Airway epithelial cell (primary cell): ENCODE data around the gene COL5A2. TPM values are rescaled to one million over a fixed set of nuclear protein-coding genes. Genes with fewer than 3 reads are reported as not detected.

ENCODE experiments used
- total RNA-seq: library from RNA; depleted of rRNA; stranded (reverse); fragments of >200 nt; gene quantifications from 2 replicates; pipeline ENCODE4 v1.2.3, GENCODE V29; 2015

Gene COL5A2
- total RNA-seq: 33.1 and 34.4 TPM in 2 replicates

DNA sequence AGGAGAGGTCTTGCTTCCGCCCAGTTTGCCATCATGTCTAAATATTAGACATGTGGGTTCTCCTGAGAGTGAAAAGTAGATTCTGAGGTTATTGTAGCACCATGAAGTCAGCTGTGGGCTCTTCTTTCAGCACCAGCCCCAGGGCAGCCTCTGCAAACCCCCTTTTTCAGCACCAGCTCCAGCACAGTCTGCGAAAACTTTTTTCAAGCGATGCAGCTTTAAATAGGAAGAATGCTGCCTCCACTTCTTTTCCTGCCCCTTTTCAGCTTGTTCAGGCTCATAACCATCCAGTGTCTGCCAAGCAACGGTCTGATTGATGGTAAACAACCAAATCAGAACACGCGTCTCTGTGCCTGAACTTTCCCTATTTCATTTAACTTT, at the start of gene COL5A2:
Gene COL5A2 (minus strand): TSS at position 192 of the 381 bp plus-strand sequence. CDS start 157 bp downstream, at position 35.

Other genes starting within 250 kb of the COL5A2 start
- 16.9 and 18.9 TPM in 2 replicates for gene COL3A1, start 205.4 kb downstream of the COL5A2 start, total RNA-seq